ENCODE data around the gene GALNT18. TPM values are rescaled to one million over a fixed set of nuclear protein-coding genes. Genes with fewer than 3 reads are reported as not detected.

Gene GALNT18
- total and polyA plus RNA-seq, 8 donors, result 2.0 to 8.9 (median 4.7) TPM

GRCh38 chr11:11572386-11572785, 49.4 kb downstream of the GALNT18 start:
- H3K27me3 ChIP-seq, result no peaks in the 10 kb centered on the region
- H3K4me3 ChIP-seq, result no peak overlapping the region
- DNase-seq, result no peak
- no peak for ATAC-seq
- no peak for TF ChIP-seq CTCF (IDR thresholded peaks at IDR 0.05)
- 91 to 95% methylated on average over 7 of the region's 7 CpGs for WGBS, 2 donors
- H3K36me3 ChIP-seq, result no peaks in the 10 kb centered on the region
- H3K9me3 ChIP-seq, result no peaks in the 10 kb centered on the region
- intact Hi-C loops (cut with DNase I), result no loop called here
- H3K4me1 ChIP-seq, result no peaks in the 10 kb centered on the region
- no peak overlapping the region for H3K27ac ChIP-seq
- FAIRE-seq, result no peak

- Histone ChIP-seq H3K9me3 (no peaks in the 10 kb centered on the region), H3K4me3 (no peak overlapping the region), H3K27me3 (no peaks in the 10 kb centered on the region), H3K27ac (no peak overlapping the region), H3K4me1 (no peaks in the 10 kb centered on the region), H3K36me3 (no peaks in the 10 kb centered on the region)
- TF ChIP-seq CTCF (IDR thresholded peaks at IDR 0.05), result no peak
- 83 to 90% methylated on average over 7 of the region's 7 CpGs for WGBS, 2 donors
- no peak for ATAC-seq
- FAIRE-seq, result no peak
- intact Hi-C loops (cut with DNase I), result no loop called here
- no peak for DNase-seq
Observed at GRCh38 chr11:11571893-11572292, 49.9 kb downstream of the GALNT18 start.

- Histone ChIP-seq H3K27ac (no peak overlapping the region), H3K27me3 (no peaks in the 10 kb centered on the region), H3K4me1 (no peaks in the 10 kb centered on the region), H3K9me3 (no peaks in the 10 kb centered on the region), H3K36me3 (no peaks in the 10 kb centered on the region), H3K4me3 (no peak overlapping the region)
- ATAC-seq (no peak), DNase-seq (no peak), FAIRE-seq (no peak)
- intact Hi-C loops (cut with DNase I), result no loop called here
- TF ChIP-seq CTCF (IDR thresholded peaks at IDR 0.05), result no peak
Observed at GRCh38 chr11:11570823-11571222, 51.0 kb downstream of the GALNT18 start.

- Histone ChIP-seq H3K36me3 (no peaks in the 10 kb centered on the region), H3K9me3 (no peaks in the 10 kb centered on the region), H3K27me3 (no peaks in the 10 kb centered on the region), H3K4me1 (no peaks in the 10 kb centered on the region), H3K27ac (peak overlapping the region in 1 of 4 donors; percentile 30), H3K4me3 (no peak overlapping the region)
- DNase-seq, result peak in 4 of 6 donors; percentile 7 to 36 (median 26)
- intact Hi-C loops (cut with DNase I), result no loop called here
- WGBS, 2 donors, result 65 to 67% methylated on average over 14 of the region's 14 CpGs
- no peak for FAIRE-seq
- no peak for TF ChIP-seq CTCF (IDR thresholded peaks at IDR 0.05)
- peak; percentile 53 to 84 (median 80) for ATAC-seq
Observed at GRCh38 chr11:11569936-11570491, 51.8 kb downstream of the GALNT18 start.

GRCh38 chr11:11568651-11569229, 53.1 kb downstream of the GALNT18 start:
- intact Hi-C loops (cut with DNase I), result no loop called here
- no peak for TF ChIP-seq CTCF (IDR thresholded peaks at IDR 0.05)
- H3K4me3 ChIP-seq, result no peak overlapping the region
- FAIRE-seq (no peak), ATAC-seq (no peak), DNase-seq (no peak)
- no peaks in the 10 kb centered on the region for H3K36me3 ChIP-seq
- H3K9me3 ChIP-seq, result no peaks in the 10 kb centered on the region
- H3K27me3 ChIP-seq, result no peaks in the 10 kb centered on the region
- H3K27ac ChIP-seq, result no peak overlapping the region
- H3K4me1 ChIP-seq, result no peaks in the 10 kb centered on the region
- WGBS, 2 donors, result 70 to 71% methylated on average over 3 of the region's 3 CpGs

Data from pancreas (tissue), 10 donors.